Measurements from ENCODE around the gene SMYD3. TPM values are rescaled to one million over a fixed set of nuclear protein-coding genes. Genes with fewer than 3 reads are reported as not detected.

Gene SMYD3
- total RNA-seq, 4 donors from 2014 or later = 11.6 to 26.9 (median 18.3) TPM

DNA sequence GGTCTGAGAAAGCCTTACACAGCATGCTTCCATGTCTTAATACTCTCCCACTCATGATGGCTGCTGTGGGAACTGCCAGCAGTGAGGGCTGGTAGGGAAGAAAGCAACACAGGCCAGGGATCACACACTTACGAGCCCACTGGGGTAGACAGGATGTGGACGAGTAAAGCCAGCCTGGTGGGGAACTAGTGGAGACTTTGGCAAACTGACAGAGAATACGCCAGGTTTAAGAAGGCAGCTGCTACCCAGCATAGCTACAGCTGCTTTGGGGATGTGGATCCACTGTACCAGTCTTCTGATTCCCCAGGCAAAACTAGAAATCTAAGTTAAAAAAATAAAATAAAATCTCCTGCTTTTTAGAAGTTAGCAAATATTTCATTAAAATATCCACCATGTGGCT lies 664.0 kb downstream of the SMYD3 start:
- 40 to 72% methylated on average over 3 of the region's 3 CpGs for WGBS, 2 donors (ENCODE audit: low coverage in 1 of 2)
- Histone ChIP-seq H3K36me3 (no peaks in the 10 kb centered on the region), H3K27me3 (no peaks in the 10 kb centered on the region), H3K9me3 (no peaks in the 10 kb centered on the region), H3K4me3 (no peak overlapping the region), H3K27ac (no peak overlapping the region), H3K4me1 (no peaks in the 10 kb centered on the region)
- TF ChIP-seq POLR2AphosphoS5 (IDR thresholded peaks at IDR 0.05) = no peak
- TF ChIP-seq, protein P1, sequence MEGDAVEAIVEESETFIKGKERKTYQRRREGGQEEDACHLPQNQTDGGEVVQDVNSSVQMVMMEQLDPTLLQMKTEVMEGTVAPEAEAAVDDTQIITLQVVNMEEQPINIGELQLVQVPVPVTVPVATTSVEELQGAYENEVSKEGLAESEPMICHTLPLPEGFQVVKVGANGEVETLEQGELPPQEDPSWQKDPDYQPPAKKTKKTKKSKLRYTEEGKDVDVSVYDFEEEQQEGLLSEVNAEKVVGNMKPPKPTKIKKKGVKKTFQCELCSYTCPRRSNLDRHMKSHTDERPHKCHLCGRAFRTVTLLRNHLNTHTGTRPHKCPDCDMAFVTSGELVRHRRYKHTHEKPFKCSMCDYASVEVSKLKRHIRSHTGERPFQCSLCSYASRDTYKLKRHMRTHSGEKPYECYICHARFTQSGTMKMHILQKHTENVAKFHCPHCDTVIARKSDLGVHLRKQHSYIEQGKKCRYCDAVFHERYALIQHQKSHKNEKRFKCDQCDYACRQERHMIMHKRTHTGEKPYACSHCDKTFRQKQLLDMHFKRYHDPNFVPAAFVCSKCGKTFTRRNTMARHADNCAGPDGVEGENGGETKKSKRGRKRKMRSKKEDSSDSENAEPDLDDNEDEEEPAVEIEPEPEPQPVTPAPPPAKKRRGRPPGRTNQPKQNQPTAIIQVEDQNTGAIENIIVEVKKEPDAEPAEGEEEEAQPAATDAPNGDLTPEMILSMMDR (IDR thresholded peaks at IDR 0.05) = no peak
- no peak for TF ChIP-seq POLR2A (IDR thresholded peaks at IDR 0.05)
- TF ChIP-seq EP300 (IDR thresholded peaks at IDR 0.05) = no peak
- no peak for ATAC-seq

DNA sequence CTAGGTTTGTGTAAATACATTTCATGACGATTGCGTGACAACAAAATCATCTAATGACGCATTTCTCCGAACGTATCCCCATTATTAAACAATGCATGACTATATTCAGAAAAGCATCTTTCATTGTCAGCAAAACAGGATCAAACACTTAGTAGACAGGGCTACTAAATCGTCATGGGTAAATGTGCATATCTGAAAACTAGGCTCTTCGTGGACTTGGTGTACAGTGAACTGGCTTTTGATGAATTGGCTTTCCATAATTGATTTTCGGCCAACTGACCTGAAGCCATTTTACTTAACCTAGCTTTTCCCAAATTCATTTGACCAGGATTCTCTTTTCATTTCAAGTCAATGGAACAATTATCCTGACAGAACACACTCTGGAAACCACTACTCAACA lies 665.0 kb downstream of the SMYD3 start:
- H3K4me3 ChIP-seq = no peak overlapping the region
- no peak for ATAC-seq
- H3K27ac ChIP-seq = no peak overlapping the region
- 85 to 90% methylated on average over 7 to 8 of the region's 8 CpGs for WGBS, 2 donors (ENCODE audit: low coverage in 1 of 2)
- H3K36me3 ChIP-seq = no peaks in the 10 kb centered on the region
- TF ChIP-seq EP300 (IDR thresholded peaks at IDR 0.05) (no peak), POLR2A (IDR thresholded peaks at IDR 0.05) (no peak), POLR2AphosphoS5 (IDR thresholded peaks at IDR 0.05) (no peak)
- TF ChIP-seq, protein P1 (IDR thresholded peaks at IDR 0.05) = no peak
- no peaks in the 10 kb centered on the region for H3K9me3 ChIP-seq
- H3K4me1 ChIP-seq = no peaks in the 10 kb centered on the region
- H3K27me3 ChIP-seq = no peaks in the 10 kb centered on the region

DNA sequence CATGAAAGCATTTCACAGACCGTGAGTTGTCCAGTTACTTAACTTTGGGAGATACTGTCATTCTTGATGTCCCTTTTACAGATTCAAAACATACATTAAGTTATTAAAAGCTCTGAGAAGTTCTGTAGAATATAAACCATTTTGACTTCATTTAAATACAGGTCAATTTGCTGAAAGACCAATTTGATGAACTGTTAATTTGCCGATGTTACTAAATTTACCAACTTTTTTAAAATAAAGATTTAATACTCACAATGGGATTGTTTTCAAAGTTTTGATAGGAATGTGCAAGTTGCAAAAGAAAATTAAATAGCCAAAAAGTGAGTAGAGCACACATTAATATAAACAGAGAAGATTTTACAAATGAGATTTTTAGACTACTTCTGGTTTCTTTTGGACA lies 666.1 kb downstream of the SMYD3 start:
- no peaks in the 10 kb centered on the region for H3K4me1 ChIP-seq
- H3K27ac ChIP-seq = no peak overlapping the region
- WGBS, 2 donors (ENCODE audit: low coverage in 1 of 2) = 29 to 50% methylated on average over 2 of the region's 2 CpGs
- no peaks in the 10 kb centered on the region for H3K27me3 ChIP-seq
- no peak for ATAC-seq
- TF ChIP-seq POLR2AphosphoS5 (IDR thresholded peaks at IDR 0.05) (no peak), EP300 (IDR thresholded peaks at IDR 0.05) (no peak), POLR2A (IDR thresholded peaks at IDR 0.05) (no peak)
- TF ChIP-seq, protein P1 (IDR thresholded peaks at IDR 0.05) = no peak
- no peaks in the 10 kb centered on the region for H3K9me3 ChIP-seq
- H3K4me3 ChIP-seq = no peak overlapping the region
- peaks cover 0 to 7% of the 10 kb centered on the region in 2 donors for H3K36me3 ChIP-seq

DNA sequence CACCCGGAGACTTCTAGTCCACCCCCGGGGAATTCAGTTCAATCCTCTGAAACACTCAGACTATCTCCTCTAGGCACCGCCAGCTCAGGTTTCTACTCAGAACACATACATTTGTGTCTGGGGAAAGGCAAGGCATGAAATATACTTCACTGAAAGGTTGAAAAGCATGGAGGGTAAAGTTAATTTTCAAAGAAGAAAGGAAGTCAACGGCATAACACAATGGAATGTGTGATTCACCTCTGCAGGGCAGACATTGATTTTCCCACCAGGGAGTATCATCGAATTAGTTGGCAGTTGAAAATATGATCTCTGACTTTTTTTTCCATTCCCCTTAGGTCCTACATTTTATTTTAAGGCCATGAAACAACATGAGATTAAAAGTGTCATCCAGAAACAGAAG lies 669.4 kb downstream of the SMYD3 start:
- peaks cover 0 to 8% of the 10 kb centered on the region in 2 donors for H3K36me3 ChIP-seq
- no peaks in the 10 kb centered on the region for H3K4me1 ChIP-seq
- TF ChIP-seq POLR2AphosphoS5 (IDR thresholded peaks at IDR 0.05) (no peak), POLR2A (IDR thresholded peaks at IDR 0.05) (no peak), EP300 (IDR thresholded peaks at IDR 0.05) (no peak)
- TF ChIP-seq, protein P1 (IDR thresholded peaks at IDR 0.05) = no peak
- no peak overlapping the region for H3K27ac ChIP-seq
- no peaks in the 10 kb centered on the region for H3K27me3 ChIP-seq
- no peaks in the 10 kb centered on the region for H3K9me3 ChIP-seq
- no peak overlapping the region for H3K4me3 ChIP-seq
- 68 to 79% methylated on average over 2 to 5 of the region's 5 CpGs for WGBS, 2 donors (ENCODE audit: low coverage in 1 of 2)
- ATAC-seq = no peak

DNA sequence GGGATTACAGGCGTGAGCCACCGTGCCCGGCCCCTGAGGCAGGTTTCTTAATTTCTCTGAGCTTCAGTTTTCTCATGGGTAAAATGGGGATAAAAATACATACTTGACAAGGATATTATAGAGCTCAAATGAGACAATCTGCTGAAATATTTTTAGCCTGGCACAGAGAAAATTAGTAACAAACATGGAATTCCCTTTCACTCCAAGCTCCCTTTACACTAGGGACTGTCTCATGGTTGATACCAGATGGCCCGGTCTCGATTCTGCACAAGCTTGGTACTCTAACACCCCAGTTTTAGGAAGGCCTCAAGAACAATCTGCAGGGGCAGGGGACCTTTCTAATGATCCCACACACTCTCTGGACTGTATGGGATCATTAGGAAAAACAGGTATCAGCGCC lies 671.7 kb downstream of the SMYD3 start:
- H3K9me3 ChIP-seq = no peaks in the 10 kb centered on the region
- H3K27ac ChIP-seq = no peak overlapping the region
- no peak overlapping the region for H3K4me3 ChIP-seq
- peaks cover 0 to 8% of the 10 kb centered on the region in 2 donors for H3K36me3 ChIP-seq
- ATAC-seq = no peak
- WGBS, 2 donors (ENCODE audit: low coverage in 1 of 2) = 91% methylated on average over 3 to 6 of the region's 6 CpGs
- H3K27me3 ChIP-seq = no peaks in the 10 kb centered on the region
- TF ChIP-seq, protein P1 (IDR thresholded peaks at IDR 0.05) = no peak
- no peak for TF ChIP-seq POLR2A (IDR thresholded peaks at IDR 0.05)
- no peak for TF ChIP-seq EP300 (IDR thresholded peaks at IDR 0.05)
- no peak for TF ChIP-seq POLR2AphosphoS5 (IDR thresholded peaks at IDR 0.05)
- no peaks in the 10 kb centered on the region for H3K4me1 ChIP-seq

Data from gastroesophageal sphincter (tissue), 4 donors.